Stimulated activated CD8-positive, alpha-beta memory T cell treated with anti-CD3 and anti-CD28 coated beads, Interleukin-15, amount 100 ng/mL, for 4 hours (primary cell): ENCODE data around the gene NANS.
"Not testable (repeated sequence)": the region's sequence is repeated elsewhere in the genome, so short reads cannot be mapped to it uniquely, and the experiment has no call there.

Experiments used
- DNase-seq, 2 donors: peaks; one replicate each; pipeline ENCODE4 v3.0.0-alpha.2; 2020; ENCODE audit warnings: low read depth in 2 of 2

Gene NANS

GRCh38 chr9:98076514-98076890, 20.0 kb downstream of the NANS start:
- DNase-seq = not testable (repeated sequence)

GRCh38 chr9:98078895-98079294, 22.4 kb downstream of the NANS start:
- DNase-seq = no peak

GRCh38 chr9:98080326-98080725, 23.8 kb downstream of the NANS start:
- no peak for DNase-seq

GRCh38 chr9:98080780-98081179, 24.2 kb downstream of the NANS start:
- DNase-seq = no peak

GRCh38 chr9:98081477-98082219, 25.1 kb downstream of the NANS start:
- peak in 1 of 2 donors; percentile 17 for DNase-seq

GRCh38 chr9:98083061-98083501, 26.5 kb downstream of the NANS start:
- no peak for DNase-seq

- no peak for DNase-seq
Measured at GRCh38 chr9:98083566-98084183, 27.1 kb downstream of the NANS start.

- no peak for DNase-seq
Measured at GRCh38 chr9:98084396-98084795, 27.9 kb downstream of the NANS start.

- no peak for DNase-seq
Measured at GRCh38 chr9:98085058-98085457, 28.5 kb downstream of the NANS start.

GRCh38 chr9:98085944-98086343, 29.4 kb downstream of the NANS start:
- DNase-seq = no peak

- no peak for DNase-seq
Measured at GRCh38 chr9:98086461-98086860, 29.9 kb downstream of the NANS start.

- DNase-seq = peak in 1 of 2 donors; percentile 15
Measured at GRCh38 chr9:98087420-98088354, 31.2 kb downstream of the NANS start.

GRCh38 chr9:98090674-98091073, 34.1 kb downstream of the NANS start:
- DNase-seq = not testable (repeated sequence)

- no peak for DNase-seq
Measured at GRCh38 chr9:98091735-98092612, 35.4 kb downstream of the NANS start.

- no peak for DNase-seq
Measured at GRCh38 chr9:98092613-98092931, 36.0 kb downstream of the NANS start.

- no peak for DNase-seq
Measured at GRCh38 chr9:98094316-98094715, 37.8 kb downstream of the NANS start.

- no peak for DNase-seq
Measured at GRCh38 chr9:98094851-98095250, 38.3 kb downstream of the NANS start.

- no peak for DNase-seq
Measured at GRCh38 chr9:98095401-98095800, 38.9 kb downstream of the NANS start.

- DNase-seq = no peak
Measured at GRCh38 chr9:98096091-98096490, 39.6 kb downstream of the NANS start.

- no peak for DNase-seq
Measured at GRCh38 chr9:98097836-98098235, 41.3 kb downstream of the NANS start.

GRCh38 chr9:98099346-98099745, 42.8 kb downstream of the NANS start:
- DNase-seq = no peak

- no peak for DNase-seq
Measured at GRCh38 chr9:98099898-98100297, 43.4 kb downstream of the NANS start.
